C4-2B (cell line): ENCODE results near the gene HMG20A.

Experiments used
- H3K27ac ChIP-seq: fragments of 450-650 bp; 2 replicates; pipeline ENCODE4 v1.5.1; 2017
- CTCF ChIP-seq: fragments of 450-650 bp; conservative IDR thresholded peaks from 2 replicates; pipeline ENCODE4 v1.5.1; 2017; ENCODE audit warnings: mild to moderate bottlenecking
- ZFX ChIP-seq: fragments of 450-650 bp; IDR thresholded peaks from 2 replicates; pipeline ENCODE4 v1.6.1; 2017

HMG20A gene

GRCh38 chr15:77384589-77385359 is 35.9 kb upstream of the HMG20A start:
- no peak for TF ChIP-seq ZFX
- no peak for TF ChIP-seq CTCF
- H3K27ac ChIP-seq, result no peak overlapping the region

- H3K27ac ChIP-seq, result no peak overlapping the region
- TF ChIP-seq ZFX (no peak), CTCF (no peak)
Observed at GRCh38 chr15:77386626-77387025, 34.1 kb upstream of the HMG20A start.

GRCh38 chr15:77387365-77388105 is 33.2 kb upstream of the HMG20A start:
- no peak for TF ChIP-seq CTCF
- no peak for TF ChIP-seq ZFX
- H3K27ac ChIP-seq, result no peak overlapping the region

- no peak overlapping the region for H3K27ac ChIP-seq
- TF ChIP-seq ZFX, result no peak
Observed at GRCh38 chr15:77391372-77391951, 29.2 kb upstream of the HMG20A start.

GRCh38 chr15:77392762-77393470 is 27.8 kb upstream of the HMG20A start:
- no peak overlapping the region for H3K27ac ChIP-seq
- TF ChIP-seq CTCF (no peak), ZFX (no peak)

GRCh38 chr15:77393471-77393840 is 27.2 kb upstream of the HMG20A start:
- H3K27ac ChIP-seq, result no peak overlapping the region
- no peak for TF ChIP-seq CTCF
- no peak for TF ChIP-seq ZFX

GRCh38 chr15:77395013-77395774 is 25.5 kb upstream of the HMG20A start:
- no peak for TF ChIP-seq CTCF
- no peak for TF ChIP-seq ZFX
- no peak overlapping the region for H3K27ac ChIP-seq
